Glomerular visceral epithelial cell (primary cell): ENCODE results near the gene TMEFF2.

Source experiments
- DNase-seq: peaks from one replicate; pipeline ENCODE4 v3.0.0-alpha.2; 2016; ENCODE audit errors: extremely low spot score

Gene TMEFF2

GRCh38 chr2:192016265-192016664 is 178.5 kb downstream of the TMEFF2 start:
- peak; percentile 4 for DNase-seq

DNA sequence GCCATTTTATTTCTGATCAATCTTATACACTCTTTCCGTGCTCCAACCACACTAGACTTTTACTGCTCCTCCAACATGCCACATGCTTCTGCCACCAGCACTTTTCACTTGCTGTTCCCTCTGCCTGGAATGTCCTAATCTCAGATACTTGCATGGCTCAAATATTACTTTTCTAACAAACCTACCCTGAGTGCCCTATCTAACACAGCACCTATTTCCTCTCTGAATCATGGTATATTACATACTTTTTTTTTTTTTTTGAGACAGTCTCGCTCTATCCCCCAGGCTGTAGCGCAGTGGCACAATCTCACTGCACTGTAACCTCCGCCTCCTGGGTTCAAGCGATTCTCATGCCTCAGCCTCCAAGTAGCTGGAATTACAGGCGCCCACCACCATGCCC is 181.5 kb downstream of the TMEFF2 start:
- DNase-seq: no peak

- DNase-seq: no peak
Observed at GRCh38 chr2:192011196-192011595, 183.5 kb downstream of the TMEFF2 start.

GRCh38 chr2:192010073-192010472 is 184.7 kb downstream of the TMEFF2 start:
- no peak for DNase-seq

- no peak for DNase-seq
Observed at GRCh38 chr2:192007581-192008228, 187.0 kb downstream of the TMEFF2 start.

- DNase-seq: no peak
Observed at GRCh38 chr2:192005211-192005610, 189.5 kb downstream of the TMEFF2 start.

DNA sequence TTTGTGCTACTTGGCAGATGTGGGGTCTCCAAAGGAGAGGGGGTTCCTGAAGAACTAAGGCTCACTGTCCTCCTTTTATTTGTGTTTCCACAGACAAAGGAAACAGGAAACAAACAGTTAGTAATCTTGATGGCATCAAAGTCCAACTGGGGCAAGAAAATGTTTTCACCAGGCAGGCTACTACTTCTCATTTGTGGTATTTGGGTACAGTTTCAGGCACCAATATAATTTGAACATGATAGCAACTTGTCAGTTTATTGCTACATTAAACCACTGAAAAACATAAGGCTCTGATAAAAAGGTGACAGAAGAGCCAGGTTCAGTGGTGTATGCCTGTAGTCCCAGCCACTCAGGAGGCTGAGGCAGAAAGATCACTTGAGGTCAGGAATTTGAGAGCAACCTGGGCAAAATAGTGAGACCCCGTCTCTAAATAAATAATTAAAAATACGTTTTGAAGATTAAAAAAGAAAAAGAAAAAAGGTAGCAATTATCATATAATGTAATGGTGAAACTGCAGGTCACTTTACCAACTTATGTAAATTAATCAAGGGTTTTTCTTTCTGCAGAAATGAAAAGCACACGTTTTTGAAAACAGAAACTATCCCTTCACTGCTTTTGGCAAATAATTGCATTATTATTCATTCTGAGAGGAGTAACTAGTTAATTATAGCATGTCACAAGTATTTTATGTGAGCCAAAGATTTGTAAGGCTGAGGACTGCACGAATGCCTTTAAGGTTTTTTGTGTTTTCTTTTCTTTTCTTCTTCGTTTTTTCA is 190.4 kb downstream of the TMEFF2 start:
- no peak for DNase-seq

DNA sequence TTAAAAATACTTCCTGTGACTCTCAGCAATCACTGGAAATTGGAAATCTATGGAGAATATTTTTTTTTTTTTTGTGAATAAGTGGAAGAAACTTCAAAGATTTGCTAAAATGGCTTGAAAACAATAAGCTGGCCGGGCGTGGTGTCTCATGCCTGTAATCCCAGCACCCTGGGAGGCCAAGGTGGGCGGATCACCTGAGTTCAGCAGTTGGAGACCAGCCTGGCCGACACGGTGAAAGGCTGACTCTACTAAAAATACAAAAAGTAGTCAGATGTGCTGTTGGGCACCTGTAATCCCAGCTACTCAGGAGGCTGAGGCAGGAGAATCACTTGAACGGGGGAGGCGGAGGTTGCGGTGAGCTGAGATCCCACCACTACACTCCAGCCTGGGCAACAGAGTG is 192.3 kb downstream of the TMEFF2 start:
- no peak for DNase-seq

GRCh38 chr2:192000196-192000980 is 194.3 kb downstream of the TMEFF2 start:
- DNase-seq: no peak

- DNase-seq: no peak
Observed at GRCh38 chr2:191999101-191999841, 195.5 kb downstream of the TMEFF2 start.

GRCh38 chr2:191995285-191995684 is 199.4 kb downstream of the TMEFF2 start:
- no peak for DNase-seq

GRCh38 chr2:191994749-191995148 is 200.0 kb downstream of the TMEFF2 start:
- DNase-seq: no peak

GRCh38 chr2:191991442-191991841 is 203.3 kb downstream of the TMEFF2 start:
- no peak for DNase-seq

DNA sequence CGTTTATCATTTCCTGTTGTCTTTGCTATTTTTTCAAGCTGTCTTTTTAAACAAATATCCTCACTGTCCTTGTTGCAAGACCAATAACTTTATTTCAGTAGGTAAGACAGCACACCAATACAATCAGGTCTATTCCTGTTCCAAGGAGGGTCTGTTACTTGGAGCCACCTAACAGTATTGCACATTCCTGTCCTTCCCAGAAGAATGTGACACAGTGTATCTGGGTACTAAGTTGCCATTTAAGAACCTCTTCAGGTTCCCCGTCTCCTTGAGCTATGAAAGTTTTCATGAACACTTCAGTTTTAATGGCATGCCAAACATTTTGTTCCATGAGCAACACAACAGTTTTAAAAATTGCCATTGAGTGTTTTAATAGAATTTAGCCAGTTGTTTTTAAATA is 209.0 kb downstream of the TMEFF2 start:
- DNase-seq: no peak

DNA sequence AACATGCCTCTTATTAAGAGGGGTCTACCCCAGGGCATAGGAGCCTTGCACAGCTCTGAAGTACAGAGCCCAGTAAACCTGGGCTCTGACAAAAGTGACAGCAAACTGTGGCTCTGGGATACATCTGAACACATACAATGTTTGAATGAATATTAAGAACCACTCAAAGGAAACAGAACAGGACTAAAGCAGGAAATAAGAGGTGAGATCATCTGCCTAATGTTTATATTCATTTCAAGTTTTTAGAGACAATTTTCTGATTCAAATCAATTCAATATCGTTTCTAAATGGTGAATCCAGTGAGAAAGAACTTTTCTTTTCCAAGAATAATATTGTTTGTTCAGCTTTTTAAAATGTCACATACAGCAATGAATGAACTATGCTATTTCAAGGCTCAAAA is 211.1 kb downstream of the TMEFF2 start:
- no peak for DNase-seq

DNA sequence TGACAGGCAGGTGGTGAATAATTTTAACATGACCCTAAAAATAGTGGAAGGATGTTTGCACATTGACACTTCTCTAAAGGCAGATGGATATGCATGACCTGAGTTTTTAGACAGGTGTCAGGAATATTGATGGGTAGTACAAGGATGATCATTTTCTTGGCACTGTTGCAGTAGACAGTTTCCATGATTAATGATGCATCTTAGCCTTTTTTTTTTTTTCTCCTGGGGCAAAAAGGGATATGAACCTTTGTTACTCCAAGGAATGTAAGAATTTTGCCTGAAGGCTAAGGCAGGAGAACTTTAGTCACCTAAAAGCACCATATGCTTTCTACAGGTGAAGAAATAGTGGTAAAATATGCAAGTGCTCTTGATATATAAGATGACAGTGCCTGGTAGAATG is 211.5 kb downstream of the TMEFF2 start:
- DNase-seq: no peak

DNA sequence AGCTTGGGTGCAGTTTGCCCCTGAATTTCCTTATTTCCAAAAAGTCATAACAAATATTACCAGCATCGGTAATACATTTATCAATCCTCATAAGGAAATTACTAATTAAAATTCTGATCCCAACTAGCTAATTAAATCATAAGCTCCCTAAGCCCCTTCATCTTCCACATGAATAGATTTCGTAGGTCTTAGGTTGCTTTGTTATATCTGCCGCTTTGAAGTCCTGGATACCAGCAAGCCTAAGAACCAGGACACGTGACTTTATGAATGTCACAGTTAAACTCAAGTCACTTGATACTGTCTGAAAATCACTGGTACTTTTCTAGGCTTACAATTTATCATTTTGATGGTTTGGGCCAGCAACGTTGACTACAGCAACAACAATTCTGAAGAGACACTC is 213.0 kb downstream of the TMEFF2 start:
- no peak for DNase-seq

GRCh38 chr2:191980483-191980882 is 214.2 kb downstream of the TMEFF2 start:
- no peak for DNase-seq

- DNase-seq: no peak
Observed at GRCh38 chr2:191979221-191979730, 215.5 kb downstream of the TMEFF2 start.

DNA sequence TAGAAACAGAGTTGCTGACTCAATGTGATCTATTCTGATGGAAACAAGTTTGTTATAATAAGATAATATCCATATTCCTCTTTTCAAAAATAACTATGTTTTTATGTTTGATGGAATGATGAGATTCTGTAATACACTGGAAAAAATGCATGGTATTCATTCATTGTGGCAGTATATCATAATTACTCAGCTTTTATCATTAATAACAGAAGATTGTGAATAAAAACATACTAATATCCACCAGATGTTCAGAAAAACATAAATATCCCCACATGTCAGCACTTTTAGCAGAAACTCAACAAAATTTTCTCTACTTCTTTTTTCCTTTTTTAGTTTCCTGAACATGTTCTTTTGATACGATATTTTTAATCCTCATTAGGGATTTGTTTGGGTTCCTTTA is 217.0 kb downstream of the TMEFF2 start:
- no peak for DNase-seq

- DNase-seq: peak; percentile 44
Observed at GRCh38 chr2:191976436-191976835, 218.3 kb downstream of the TMEFF2 start.

GRCh38 chr2:191974676-191975075 is 220.1 kb downstream of the TMEFF2 start:
- DNase-seq: no peak
